Peyer's patch (tissue), 4 donors: ENCODE measurements around the gene VSTM2B.

ENCODE experiments used
- POLR2A ChIP-seq, 2 donors: fragments of 450-650 bp; IDR thresholded peaks; one replicate each; pipeline ENCODE4 v1.5.1; 2017; ENCODE audit warnings: antibody characterized with exemption in 2 of 2, mild to moderate bottlenecking in 2 of 2, moderate library complexity in 2 of 2
- TF ChIP-seq, protein P1 (sequence below), 6 experiments: fragments of 450-650 bp in 4 of 6; fragments of 200-600 bp in 2 of 6; sonication (generic) in 1 of 6; IDR thresholded peaks; one replicate each; pipeline ENCODE4 v1.5.1; 2017 to 2019; ENCODE audit warnings: antibody characterized with exemption in 6 of 6, mild to moderate bottlenecking in 3 of 6, moderate library complexity in 1 of 6

DNA sequence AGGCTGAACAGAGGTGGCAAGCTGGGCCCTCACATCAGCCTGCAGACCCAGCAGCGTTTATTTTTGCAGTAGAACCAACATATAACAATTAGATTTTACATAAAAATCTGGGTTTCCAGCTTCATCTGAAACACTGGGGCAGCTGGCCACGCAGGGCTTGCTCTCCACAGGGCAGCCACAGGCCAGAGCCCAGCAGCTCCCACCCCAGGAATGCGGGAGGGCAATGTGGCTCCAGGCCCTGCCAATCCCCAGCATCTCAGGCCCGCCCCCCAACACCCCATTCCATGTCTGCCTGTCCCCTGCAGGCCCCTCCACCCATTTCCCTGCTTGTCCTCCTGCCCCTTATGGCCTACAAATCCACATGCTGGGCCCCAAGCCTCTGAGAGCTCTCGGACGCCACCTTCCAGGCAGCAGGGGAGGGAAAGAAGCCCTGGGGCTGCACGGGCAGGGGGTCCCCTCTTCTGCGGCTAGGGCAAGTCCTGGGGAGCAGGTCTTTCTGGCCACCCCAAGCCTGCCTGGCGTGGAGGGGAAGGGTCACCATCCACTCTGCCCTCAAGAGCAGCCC lies 15.0 kb upstream of the VSTM2B start:
- no peak for TF ChIP-seq POLR2A (IDR thresholded peaks at IDR 0.05)
- TF ChIP-seq, protein P1, sequence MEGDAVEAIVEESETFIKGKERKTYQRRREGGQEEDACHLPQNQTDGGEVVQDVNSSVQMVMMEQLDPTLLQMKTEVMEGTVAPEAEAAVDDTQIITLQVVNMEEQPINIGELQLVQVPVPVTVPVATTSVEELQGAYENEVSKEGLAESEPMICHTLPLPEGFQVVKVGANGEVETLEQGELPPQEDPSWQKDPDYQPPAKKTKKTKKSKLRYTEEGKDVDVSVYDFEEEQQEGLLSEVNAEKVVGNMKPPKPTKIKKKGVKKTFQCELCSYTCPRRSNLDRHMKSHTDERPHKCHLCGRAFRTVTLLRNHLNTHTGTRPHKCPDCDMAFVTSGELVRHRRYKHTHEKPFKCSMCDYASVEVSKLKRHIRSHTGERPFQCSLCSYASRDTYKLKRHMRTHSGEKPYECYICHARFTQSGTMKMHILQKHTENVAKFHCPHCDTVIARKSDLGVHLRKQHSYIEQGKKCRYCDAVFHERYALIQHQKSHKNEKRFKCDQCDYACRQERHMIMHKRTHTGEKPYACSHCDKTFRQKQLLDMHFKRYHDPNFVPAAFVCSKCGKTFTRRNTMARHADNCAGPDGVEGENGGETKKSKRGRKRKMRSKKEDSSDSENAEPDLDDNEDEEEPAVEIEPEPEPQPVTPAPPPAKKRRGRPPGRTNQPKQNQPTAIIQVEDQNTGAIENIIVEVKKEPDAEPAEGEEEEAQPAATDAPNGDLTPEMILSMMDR (IDR thresholded peaks at IDR 0.05) = no peak
